Neuron (in vitro differentiated cells): Measurements from ENCODE around the gene TENM4.

ENCODE experiments used
- H2AFZ ChIP-seq: one replicate; pipeline ENCODE4 v1.6.1; 2013; ENCODE audit warnings: low read depth, mild to moderate bottlenecking, inconsistent platforms, low read length, moderate library complexity
- H3K27me3 ChIP-seq: one replicate; pipeline ENCODE4 v1.6.1; 2013; ENCODE audit warnings: low read length; ENCODE audit not compliant: insufficient read depth
- H3K36me3 ChIP-seq: one replicate; pipeline ENCODE4 v1.6.1; 2013; ENCODE audit warnings: low read length; ENCODE audit not compliant: insufficient read depth
- H3K4me1 ChIP-seq: one replicate; pipeline ENCODE4 v1.6.1; 2013; ENCODE audit warnings: low read length; ENCODE audit not compliant: insufficient read depth
- H3K4me3 ChIP-seq: 2 replicates; pipeline ENCODE4 v1.5.1; 2013; ENCODE audit warnings: mild to moderate bottlenecking, low read length, moderate library complexity
- H3K9me3 ChIP-seq: one replicate; pipeline ENCODE4 v1.6.1; 2013; ENCODE audit warnings: low read length

TENM4 gene

GRCh38 chr11:78715639-78716311, 725.1 kb downstream of the TENM4 start:
- H3K9me3 ChIP-seq, result no peaks in the 10 kb centered on the region
- H3K4me3 ChIP-seq, result no peak overlapping the region
- H2AFZ ChIP-seq, result no peak overlapping the region
- H3K27me3 ChIP-seq, result no peaks in the 10 kb centered on the region
- peaks cover 3% of the 10 kb centered on the region for H3K36me3 ChIP-seq
- no peaks in the 10 kb centered on the region for H3K4me1 ChIP-seq

- H3K4me3 ChIP-seq, result no peak overlapping the region
- no peak overlapping the region for H2AFZ ChIP-seq
- no peaks in the 10 kb centered on the region for H3K36me3 ChIP-seq
- H3K27me3 ChIP-seq, result no peaks in the 10 kb centered on the region
- no peaks in the 10 kb centered on the region for H3K4me1 ChIP-seq
- no peaks in the 10 kb centered on the region for H3K9me3 ChIP-seq
Observed at GRCh38 chr11:78714539-78714938, 726.3 kb downstream of the TENM4 start.

- Histone ChIP-seq H2AFZ (no peak overlapping the region), H3K36me3 (peaks cover 18% of the 10 kb centered on the region), H3K9me3 (no peaks in the 10 kb centered on the region), H3K4me3 (no peak overlapping the region), H3K27me3 (no peaks in the 10 kb centered on the region), H3K4me1 (no peaks in the 10 kb centered on the region)
Observed at GRCh38 chr11:78711735-78712134, 729.1 kb downstream of the TENM4 start.

DNA sequence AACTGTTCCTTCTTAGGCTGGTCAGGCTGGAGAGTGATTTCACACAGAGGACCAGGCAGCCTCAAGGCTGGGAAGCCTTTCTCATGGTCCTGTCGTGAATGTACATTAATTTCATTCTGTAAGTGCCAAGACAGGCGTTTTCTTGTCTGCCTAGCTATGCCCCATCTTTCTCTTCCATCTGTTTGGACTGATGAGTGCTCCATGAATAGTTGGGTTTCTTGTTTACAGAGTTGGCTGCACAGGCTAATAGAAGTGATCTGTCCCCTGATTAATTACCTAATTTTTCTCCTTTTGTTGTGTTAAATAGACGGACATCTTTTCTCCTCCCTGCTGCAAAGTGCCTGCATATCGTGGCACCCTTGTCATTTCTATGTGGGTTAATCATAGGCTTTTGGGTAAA, 730.4 kb downstream of the TENM4 start:
- peaks cover 25% of the 10 kb centered on the region for H3K36me3 ChIP-seq
- H3K27me3 ChIP-seq, result no peaks in the 10 kb centered on the region
- H2AFZ ChIP-seq, result no peak overlapping the region
- no peak overlapping the region for H3K4me3 ChIP-seq
- H3K4me1 ChIP-seq, result no peaks in the 10 kb centered on the region
- no peaks in the 10 kb centered on the region for H3K9me3 ChIP-seq

GRCh38 chr11:78708388-78708787, 732.4 kb downstream of the TENM4 start:
- peaks cover under 1% of the 10 kb centered on the region for H3K9me3 ChIP-seq
- peaks cover 29% of the 10 kb centered on the region for H3K36me3 ChIP-seq

GRCh38 chr11:78706551-78706950, 734.3 kb downstream of the TENM4 start:
- Histone ChIP-seq H3K36me3 (peaks cover 36% of the 10 kb centered on the region), H3K9me3 (peaks cover 2% of the 10 kb centered on the region), H3K27me3 (no peaks in the 10 kb centered on the region), H2AFZ (no peak overlapping the region), H3K4me3 (no peak overlapping the region), H3K4me1 (no peaks in the 10 kb centered on the region)

More at GRCh38 chr11:78708388-78708787, 732.4 kb downstream of the TENM4 start:
- Histone ChIP-seq H3K27me3 (no peaks in the 10 kb centered on the region), H3K4me1 (no peaks in the 10 kb centered on the region), H3K4me3 (no peak overlapping the region), H2AFZ (no peak overlapping the region)

DNA sequence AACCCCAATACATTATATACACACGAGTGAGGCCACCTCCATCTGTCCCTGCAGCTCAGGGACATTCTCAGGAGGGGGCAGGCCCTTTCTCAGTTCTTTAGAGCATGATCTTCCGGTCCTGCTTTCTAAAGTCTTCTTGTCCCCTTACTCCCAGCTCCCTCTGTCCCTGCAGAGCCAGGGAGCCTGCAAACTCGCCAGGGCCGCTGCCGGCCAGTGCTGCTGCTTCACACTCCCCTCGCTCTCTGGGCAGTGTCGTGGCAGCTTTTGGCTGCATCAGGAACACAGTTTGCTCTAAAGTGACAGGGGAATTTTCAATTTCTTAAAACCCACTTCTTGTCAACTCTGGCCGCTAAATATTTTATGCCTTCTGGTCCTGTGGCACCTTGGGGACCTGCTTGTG, 736.0 kb downstream of the TENM4 start:
- H3K36me3 ChIP-seq, result peaks cover 45% of the 10 kb centered on the region

GRCh38 chr11:78699609-78700135, 741.2 kb downstream of the TENM4 start:
- H3K4me1 ChIP-seq, result no peaks in the 10 kb centered on the region
- no peak overlapping the region for H3K4me3 ChIP-seq
- no peak overlapping the region for H2AFZ ChIP-seq
- H3K9me3 ChIP-seq, result peaks cover 2% of the 10 kb centered on the region
- H3K36me3 ChIP-seq, result peaks cover 19% of the 10 kb centered on the region
- H3K27me3 ChIP-seq, result no peaks in the 10 kb centered on the region

More for the DNA sequence above, 736.0 kb downstream of the TENM4 start:
- Histone ChIP-seq H3K27me3 (no peaks in the 10 kb centered on the region), H2AFZ (no peak overlapping the region), H3K4me1 (no peaks in the 10 kb centered on the region), H3K9me3 (peaks cover 2% of the 10 kb centered on the region), H3K4me3 (no peak overlapping the region)

DNA sequence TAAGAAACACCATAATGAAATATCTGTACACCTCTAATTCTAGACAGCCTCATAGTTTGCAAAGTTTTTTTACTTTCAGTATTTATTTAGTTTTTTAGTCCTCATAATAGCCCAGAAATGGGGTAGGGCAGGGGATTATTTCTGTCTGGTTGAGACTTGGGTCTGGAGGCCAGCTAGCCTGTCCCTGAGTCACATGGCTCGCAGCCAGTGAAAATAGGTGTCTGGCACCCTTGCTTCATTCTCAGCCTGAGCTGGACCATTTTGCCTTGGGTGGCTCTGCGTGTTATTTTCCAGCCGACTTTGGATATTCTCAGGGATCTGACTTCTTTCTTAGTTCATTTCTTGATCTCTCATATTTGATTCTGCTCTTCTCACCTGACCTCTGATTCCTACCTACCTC, 742.2 kb downstream of the TENM4 start:
- H2AFZ ChIP-seq, result no peak overlapping the region

DNA sequence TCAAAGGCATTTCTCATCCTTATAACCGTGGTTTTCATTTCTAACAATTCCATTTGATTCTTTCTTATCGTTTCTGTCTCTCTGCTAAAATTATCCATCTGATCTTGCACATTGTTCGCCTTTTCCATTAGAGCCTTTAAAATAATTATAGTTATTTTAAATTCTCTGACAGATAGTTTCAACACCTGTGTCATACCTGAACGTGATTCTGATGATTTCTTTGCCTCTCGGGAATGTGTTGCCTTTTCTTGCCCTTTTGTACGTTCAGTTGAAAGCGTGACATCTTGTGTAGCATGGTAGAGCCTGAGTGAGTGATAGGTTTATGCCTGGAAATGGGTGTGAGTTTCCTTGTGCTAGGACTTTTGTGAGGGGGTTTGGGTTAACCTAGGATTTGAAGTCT, 744.7 kb downstream of the TENM4 start:
- H2AFZ ChIP-seq, result no peak overlapping the region
- no peaks in the 10 kb centered on the region for H3K27me3 ChIP-seq
- H3K9me3 ChIP-seq, result no peaks in the 10 kb centered on the region
- H3K4me1 ChIP-seq, result no peaks in the 10 kb centered on the region
- no peak overlapping the region for H3K4me3 ChIP-seq
- peaks cover 9% of the 10 kb centered on the region for H3K36me3 ChIP-seq

More for the DNA sequence above, 742.2 kb downstream of the TENM4 start:
- Histone ChIP-seq H3K9me3 (peaks cover 2% of the 10 kb centered on the region), H3K27me3 (no peaks in the 10 kb centered on the region), H3K4me3 (no peak overlapping the region), H3K4me1 (no peaks in the 10 kb centered on the region), H3K36me3 (peaks cover 19% of the 10 kb centered on the region)

- Histone ChIP-seq H3K9me3 (no peaks in the 10 kb centered on the region), H3K27me3 (no peaks in the 10 kb centered on the region), H2AFZ (no peak overlapping the region), H3K4me3 (no peak overlapping the region), H3K4me1 (peaks cover 8% of the 10 kb centered on the region), H3K36me3 (no peaks in the 10 kb centered on the region)
Observed at GRCh38 chr11:78694152-78694551, 746.7 kb downstream of the TENM4 start.

DNA sequence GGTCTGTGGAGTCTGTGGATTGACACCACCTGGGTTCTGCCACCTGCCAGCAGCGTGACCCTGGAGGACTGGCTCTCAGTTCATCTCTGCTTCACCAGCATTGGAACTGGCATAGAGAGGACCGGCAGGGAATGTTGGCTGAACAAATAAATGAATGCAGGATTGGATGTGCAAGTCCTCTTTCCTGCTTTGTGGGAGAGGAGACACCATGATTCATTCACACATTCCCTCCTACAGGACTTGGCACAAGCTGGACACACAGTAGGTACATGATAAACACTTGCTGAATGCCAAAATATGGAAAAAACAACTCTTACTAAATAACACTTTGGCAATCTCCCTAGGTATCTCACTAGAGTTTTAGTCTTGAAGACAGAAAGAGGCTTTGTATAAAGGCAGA, 749.6 kb downstream of the TENM4 start:
- Histone ChIP-seq H3K36me3 (no peaks in the 10 kb centered on the region), H2AFZ (no peak overlapping the region)

DNA sequence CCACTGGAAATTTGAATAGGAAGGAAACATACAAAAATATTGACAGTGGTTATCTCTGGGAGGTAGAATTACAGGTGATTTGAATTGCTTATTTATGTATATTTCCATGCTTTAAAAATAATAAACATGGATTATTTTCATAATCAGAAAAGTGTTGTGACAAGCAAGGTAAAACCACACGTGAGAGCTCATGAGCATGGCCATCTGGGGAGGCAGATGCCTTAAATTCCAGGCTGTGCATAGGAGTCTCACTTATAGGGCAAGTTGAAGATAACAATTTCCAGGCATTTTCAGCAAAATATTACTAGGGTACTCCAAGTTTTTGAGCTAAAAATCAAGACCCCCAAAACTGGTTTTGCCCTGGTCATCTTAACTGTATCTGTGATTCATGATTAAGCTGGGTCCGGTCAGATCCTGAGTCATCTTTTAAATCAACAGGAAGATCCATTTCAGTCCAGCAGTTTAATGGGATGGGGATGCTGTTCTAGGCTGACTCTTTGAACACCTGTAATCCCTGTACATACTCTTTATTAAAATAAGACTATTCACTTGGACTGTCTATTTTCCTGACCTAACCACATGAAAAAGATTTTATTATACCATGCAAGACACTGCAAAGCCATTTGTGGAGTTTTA, 750.4 kb downstream of the TENM4 start:
- Histone ChIP-seq H3K4me3 (no peak overlapping the region), H3K27me3 (no peaks in the 10 kb centered on the region), H3K36me3 (no peaks in the 10 kb centered on the region), H3K4me1 (peaks cover 8% of the 10 kb centered on the region), H3K9me3 (no peaks in the 10 kb centered on the region), H2AFZ (no peak overlapping the region)

More for the DNA sequence above, 749.6 kb downstream of the TENM4 start:
- no peak overlapping the region for H3K4me3 ChIP-seq
- no peaks in the 10 kb centered on the region for H3K9me3 ChIP-seq
- H3K27me3 ChIP-seq, result no peaks in the 10 kb centered on the region
- peaks cover 8% of the 10 kb centered on the region for H3K4me1 ChIP-seq
